ENCODE measurements around the gene ROS1. TPM values are rescaled to one million over a fixed set of nuclear protein-coding genes. Genes with fewer than 3 reads are reported as not detected.

The ROS1 gene
- total RNA-seq, 4 donors from 2014 or later: 0.18 to 0.94 (median 0.47) TPM; not detected in 1

DNA sequence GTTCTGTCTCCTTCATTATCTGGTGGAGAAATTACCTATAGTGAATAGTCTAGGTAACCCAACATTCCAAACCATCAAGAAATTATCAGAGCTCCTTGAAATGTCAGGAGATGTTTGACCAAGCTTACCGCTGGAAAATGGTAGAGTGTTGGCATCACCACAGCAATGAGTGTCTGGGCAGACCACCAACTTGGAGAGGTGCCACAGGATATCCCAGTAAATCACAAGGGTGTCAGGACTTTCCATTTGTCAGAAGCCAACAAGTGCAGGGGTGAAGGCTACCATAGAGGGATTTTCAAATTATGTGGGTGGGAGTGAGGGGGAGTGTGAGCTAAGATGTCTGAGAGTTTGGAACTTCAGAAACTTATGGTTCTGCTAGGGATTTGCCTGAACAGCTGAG lies 87.2 kb downstream of the ROS1 start:
- no peaks in the 10 kb centered on the region for H3K4me1 ChIP-seq
- TF ChIP-seq, protein P1, sequence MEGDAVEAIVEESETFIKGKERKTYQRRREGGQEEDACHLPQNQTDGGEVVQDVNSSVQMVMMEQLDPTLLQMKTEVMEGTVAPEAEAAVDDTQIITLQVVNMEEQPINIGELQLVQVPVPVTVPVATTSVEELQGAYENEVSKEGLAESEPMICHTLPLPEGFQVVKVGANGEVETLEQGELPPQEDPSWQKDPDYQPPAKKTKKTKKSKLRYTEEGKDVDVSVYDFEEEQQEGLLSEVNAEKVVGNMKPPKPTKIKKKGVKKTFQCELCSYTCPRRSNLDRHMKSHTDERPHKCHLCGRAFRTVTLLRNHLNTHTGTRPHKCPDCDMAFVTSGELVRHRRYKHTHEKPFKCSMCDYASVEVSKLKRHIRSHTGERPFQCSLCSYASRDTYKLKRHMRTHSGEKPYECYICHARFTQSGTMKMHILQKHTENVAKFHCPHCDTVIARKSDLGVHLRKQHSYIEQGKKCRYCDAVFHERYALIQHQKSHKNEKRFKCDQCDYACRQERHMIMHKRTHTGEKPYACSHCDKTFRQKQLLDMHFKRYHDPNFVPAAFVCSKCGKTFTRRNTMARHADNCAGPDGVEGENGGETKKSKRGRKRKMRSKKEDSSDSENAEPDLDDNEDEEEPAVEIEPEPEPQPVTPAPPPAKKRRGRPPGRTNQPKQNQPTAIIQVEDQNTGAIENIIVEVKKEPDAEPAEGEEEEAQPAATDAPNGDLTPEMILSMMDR (IDR thresholded peaks at IDR 0.05): no peak
- no peak for TF ChIP-seq POLR2A (IDR thresholded peaks at IDR 0.05)
- no peaks in the 10 kb centered on the region for H3K9me3 ChIP-seq
- no peaks in the 10 kb centered on the region for H3K27me3 ChIP-seq
- no peak for DNase-seq
- no peak overlapping the region for H3K27ac ChIP-seq
- no peaks in the 10 kb centered on the region for H3K36me3 ChIP-seq
- no peak overlapping the region for H3K4me3 ChIP-seq

DNA sequence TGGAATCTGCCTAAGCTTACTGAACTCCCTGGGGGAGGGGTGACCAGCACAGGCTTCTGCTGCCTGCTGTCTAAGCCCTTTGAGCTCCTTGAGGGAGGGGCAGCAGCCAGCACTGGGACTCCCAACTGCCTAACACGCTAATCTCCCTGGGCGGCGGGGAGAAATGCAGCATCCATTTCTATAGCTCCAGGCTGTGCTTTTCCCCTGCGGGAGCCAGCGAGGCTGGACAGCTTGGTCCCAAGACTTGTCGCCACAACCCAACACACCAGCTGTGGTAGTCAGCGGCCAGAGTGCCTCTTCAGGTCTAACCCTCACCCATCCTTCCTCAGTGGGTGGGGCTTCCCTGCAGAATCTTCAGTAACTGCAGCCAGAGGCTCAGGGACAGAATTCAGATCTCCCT lies 95.8 kb downstream of the ROS1 start:
- TF ChIP-seq, protein P1 (IDR thresholded peaks at IDR 0.05): no peak
- TF ChIP-seq POLR2A (IDR thresholded peaks at IDR 0.05): no peak
- H3K4me3 ChIP-seq: no peak overlapping the region
- H3K27me3 ChIP-seq: no peaks in the 10 kb centered on the region
- no peaks in the 10 kb centered on the region for H3K36me3 ChIP-seq
- DNase-seq: no peak
- no peaks in the 10 kb centered on the region for H3K4me1 ChIP-seq
- H3K9me3 ChIP-seq: no peaks in the 10 kb centered on the region
- H3K27ac ChIP-seq: no peak overlapping the region

DNA sequence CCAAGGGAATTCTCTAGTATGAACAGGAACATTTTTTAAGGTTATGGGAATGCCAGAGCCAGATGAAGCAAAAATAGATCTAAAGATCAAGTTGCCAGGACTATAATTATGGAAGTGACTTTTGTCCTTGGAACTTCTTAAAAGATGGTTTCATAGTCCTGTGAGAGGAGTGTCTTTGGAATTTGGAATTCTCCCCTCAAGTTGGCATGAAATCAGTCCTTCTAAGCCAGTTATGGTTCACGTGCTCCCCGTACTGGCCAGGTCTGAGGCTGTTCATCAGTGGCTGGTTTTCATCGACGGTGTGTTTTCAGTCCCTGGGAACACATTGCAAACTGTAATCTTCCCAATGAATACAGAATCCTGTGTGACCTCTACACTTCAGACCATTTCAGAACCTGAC lies 97.2 kb downstream of the ROS1 start:
- no peaks in the 10 kb centered on the region for H3K27me3 ChIP-seq
- no peak overlapping the region for H3K27ac ChIP-seq
- H3K4me1 ChIP-seq: no peaks in the 10 kb centered on the region
- no peaks in the 10 kb centered on the region for H3K9me3 ChIP-seq
- DNase-seq: no peak
- H3K36me3 ChIP-seq: no peaks in the 10 kb centered on the region
- H3K4me3 ChIP-seq: no peak overlapping the region
- TF ChIP-seq POLR2A (IDR thresholded peaks at IDR 0.05): no peak
- TF ChIP-seq, protein P1 (IDR thresholded peaks at IDR 0.05): no peak

DNA sequence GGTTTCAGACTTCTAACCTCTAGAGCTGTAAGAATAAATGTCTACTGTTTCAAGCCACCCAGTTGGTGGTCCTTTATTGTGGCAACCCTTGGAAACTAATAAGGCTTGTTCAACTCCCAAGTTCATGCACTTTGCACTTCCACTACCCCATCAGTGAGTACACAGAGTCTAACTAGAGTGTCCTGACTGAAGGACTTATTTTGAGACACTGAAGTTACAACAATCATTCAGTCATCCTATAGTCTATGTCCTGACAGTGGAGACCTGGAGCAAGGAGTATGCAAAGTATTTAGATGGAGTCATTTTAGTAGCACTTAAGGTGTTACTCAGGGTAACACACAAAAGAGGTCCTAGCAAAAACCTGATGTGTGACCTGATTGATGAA lies 97.7 kb downstream of the ROS1 start:
- H3K36me3 ChIP-seq: no peaks in the 10 kb centered on the region
- TF ChIP-seq POLR2A (IDR thresholded peaks at IDR 0.05): no peak
- TF ChIP-seq, protein P1 (IDR thresholded peaks at IDR 0.05): no peak
- DNase-seq: no peak

DNA sequence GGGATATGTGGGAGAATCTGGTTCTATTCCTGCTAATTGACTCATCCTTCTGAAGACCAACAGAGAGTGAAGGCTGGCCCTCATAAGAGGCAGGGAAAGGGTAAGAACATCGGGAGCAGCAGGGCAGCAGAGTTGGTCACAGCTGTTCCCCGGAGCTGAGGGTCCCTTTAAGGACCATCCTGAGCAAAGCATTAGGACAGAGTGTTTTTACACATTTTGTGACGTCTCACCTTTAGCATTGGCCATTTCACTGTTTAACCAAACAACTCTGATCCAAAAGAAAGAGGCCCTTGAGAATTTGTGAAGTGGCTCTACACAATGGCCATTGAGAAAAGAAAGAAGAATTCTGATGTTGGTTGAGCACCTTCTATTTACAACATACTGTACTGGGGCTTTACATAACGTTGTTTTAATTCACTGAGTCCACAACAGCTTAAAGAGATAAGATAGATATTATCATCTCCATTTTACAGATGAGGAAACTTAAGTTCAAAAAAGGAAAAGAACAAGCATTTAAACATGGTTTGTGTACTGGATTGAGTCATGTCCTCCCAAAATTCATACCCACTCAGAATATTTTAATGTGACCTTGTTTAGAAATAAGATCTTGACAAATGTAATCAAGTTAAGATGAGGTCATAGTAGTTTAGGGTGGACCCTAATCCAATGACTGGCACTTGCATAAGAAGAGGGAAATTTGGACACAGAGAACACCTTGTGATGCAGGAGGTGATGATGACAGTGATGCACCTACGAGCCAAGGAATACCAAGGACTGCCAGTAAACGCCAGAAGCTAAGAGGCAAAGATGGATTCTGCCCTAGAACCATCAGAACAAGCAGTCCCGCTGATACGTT lies 98.4 kb downstream of the ROS1 start:
- no peaks in the 10 kb centered on the region for H3K9me3 ChIP-seq
- no peak overlapping the region for H3K27ac ChIP-seq
- H3K27me3 ChIP-seq: no peaks in the 10 kb centered on the region
- no peak for TF ChIP-seq POLR2A (IDR thresholded peaks at IDR 0.05)
- TF ChIP-seq, protein P1 (IDR thresholded peaks at IDR 0.05): no peak
- DNase-seq: no peak
- H3K36me3 ChIP-seq: no peaks in the 10 kb centered on the region
- no peaks in the 10 kb centered on the region for H3K4me1 ChIP-seq
- no peak overlapping the region for H3K4me3 ChIP-seq

More for the DNA sequence above, 97.7 kb downstream of the ROS1 start:
- Histone ChIP-seq H3K27me3 (no peaks in the 10 kb centered on the region), H3K9me3 (no peaks in the 10 kb centered on the region), H3K27ac (no peak overlapping the region), H3K4me1 (no peaks in the 10 kb centered on the region), H3K4me3 (no peak overlapping the region)
